VCaP (cell line): ENCODE measurements around the gene MYOM3.

Experiments
- H3K27ac ChIP-seq: fragments of 450-650 bp; 2 replicates; pipeline ENCODE4 v1.5.1; 2017
- TF ChIP-seq, protein P1 (sequence below): fragments of 450-650 bp; conservative IDR thresholded peaks from 2 replicates; pipeline ENCODE4 v1.5.1; 2017; ENCODE audit warnings: mild to moderate bottlenecking, moderate library complexity

The MYOM3 gene

DNA sequence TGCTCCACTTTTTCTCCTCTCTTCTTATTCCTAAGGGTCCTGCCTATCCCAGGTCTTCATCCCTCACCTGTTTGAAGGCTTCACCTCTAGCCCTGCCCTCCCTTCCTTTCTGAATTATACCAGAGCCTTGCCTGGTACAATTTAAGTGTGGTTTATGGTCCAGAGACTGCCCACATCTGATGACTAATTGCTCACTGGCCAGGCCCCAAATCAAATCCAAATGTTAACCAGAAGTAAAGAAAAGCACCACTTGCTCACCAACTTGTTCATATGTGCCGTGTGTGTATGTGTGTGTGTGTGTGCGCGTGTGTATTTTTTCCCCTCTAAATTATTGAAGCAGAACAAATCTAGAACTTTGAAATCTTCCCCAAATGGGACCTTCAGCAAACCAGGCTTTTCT, 26.4 kb downstream of the MYOM3 start:
- H3K27ac ChIP-seq = no peak overlapping the region
- TF ChIP-seq, protein P1, sequence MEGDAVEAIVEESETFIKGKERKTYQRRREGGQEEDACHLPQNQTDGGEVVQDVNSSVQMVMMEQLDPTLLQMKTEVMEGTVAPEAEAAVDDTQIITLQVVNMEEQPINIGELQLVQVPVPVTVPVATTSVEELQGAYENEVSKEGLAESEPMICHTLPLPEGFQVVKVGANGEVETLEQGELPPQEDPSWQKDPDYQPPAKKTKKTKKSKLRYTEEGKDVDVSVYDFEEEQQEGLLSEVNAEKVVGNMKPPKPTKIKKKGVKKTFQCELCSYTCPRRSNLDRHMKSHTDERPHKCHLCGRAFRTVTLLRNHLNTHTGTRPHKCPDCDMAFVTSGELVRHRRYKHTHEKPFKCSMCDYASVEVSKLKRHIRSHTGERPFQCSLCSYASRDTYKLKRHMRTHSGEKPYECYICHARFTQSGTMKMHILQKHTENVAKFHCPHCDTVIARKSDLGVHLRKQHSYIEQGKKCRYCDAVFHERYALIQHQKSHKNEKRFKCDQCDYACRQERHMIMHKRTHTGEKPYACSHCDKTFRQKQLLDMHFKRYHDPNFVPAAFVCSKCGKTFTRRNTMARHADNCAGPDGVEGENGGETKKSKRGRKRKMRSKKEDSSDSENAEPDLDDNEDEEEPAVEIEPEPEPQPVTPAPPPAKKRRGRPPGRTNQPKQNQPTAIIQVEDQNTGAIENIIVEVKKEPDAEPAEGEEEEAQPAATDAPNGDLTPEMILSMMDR = no peak

DNA sequence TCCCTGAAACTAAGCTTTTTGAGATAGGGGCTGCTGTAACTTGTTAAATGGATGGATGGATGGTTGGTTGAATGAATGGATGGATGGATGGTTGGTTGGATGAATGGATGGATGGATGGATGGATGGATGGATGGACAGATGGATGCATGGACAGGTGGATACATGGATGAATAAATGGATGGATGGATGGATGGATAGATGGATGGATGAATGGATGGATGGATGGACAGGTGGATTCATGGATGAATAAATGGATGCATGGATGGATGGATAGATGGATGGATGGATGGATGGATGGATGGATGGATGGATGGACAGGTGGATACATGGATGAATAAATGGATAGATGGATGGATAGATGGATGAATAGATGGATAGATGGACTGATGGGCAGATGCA, 26.9 kb downstream of the MYOM3 start:
- TF ChIP-seq, protein P1 = no peak

GRCh38 chr1:24084050-24084449, 27.9 kb downstream of the MYOM3 start:
- H3K27ac ChIP-seq = no peak overlapping the region
- TF ChIP-seq, protein P1 = no peak

More for the DNA sequence above, 26.9 kb downstream of the MYOM3 start:
- no peak overlapping the region for H3K27ac ChIP-seq

GRCh38 chr1:24082372-24082771, 29.6 kb downstream of the MYOM3 start:
- H3K27ac ChIP-seq = no peak overlapping the region
- TF ChIP-seq, protein P1 = no peak

GRCh38 chr1:24081190-24081589, 30.7 kb downstream of the MYOM3 start:
- no peak overlapping the region for H3K27ac ChIP-seq
- TF ChIP-seq, protein P1 = no peak

DNA sequence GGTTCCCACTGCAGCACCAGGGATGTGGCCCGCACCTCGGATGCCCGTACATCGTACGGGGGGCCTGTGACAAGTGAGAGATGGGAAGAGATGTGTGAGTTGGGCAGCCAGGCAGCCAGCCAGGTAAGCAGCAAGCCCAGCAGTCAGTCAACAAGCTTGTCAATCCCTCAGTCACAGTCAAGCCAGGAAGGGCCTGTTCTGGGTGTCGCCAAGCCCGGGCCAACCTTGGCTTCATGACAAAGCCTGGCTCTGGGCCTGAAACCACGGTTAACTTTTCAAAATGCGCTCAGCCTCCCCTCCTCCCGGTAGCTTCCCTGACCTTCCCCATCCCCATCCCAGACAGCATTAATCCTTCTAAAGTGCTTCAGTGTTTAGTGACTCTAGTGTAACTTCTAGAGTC, 31.8 kb downstream of the MYOM3 start:
- H3K27ac ChIP-seq = no peak overlapping the region
- TF ChIP-seq, protein P1 = no peak

DNA sequence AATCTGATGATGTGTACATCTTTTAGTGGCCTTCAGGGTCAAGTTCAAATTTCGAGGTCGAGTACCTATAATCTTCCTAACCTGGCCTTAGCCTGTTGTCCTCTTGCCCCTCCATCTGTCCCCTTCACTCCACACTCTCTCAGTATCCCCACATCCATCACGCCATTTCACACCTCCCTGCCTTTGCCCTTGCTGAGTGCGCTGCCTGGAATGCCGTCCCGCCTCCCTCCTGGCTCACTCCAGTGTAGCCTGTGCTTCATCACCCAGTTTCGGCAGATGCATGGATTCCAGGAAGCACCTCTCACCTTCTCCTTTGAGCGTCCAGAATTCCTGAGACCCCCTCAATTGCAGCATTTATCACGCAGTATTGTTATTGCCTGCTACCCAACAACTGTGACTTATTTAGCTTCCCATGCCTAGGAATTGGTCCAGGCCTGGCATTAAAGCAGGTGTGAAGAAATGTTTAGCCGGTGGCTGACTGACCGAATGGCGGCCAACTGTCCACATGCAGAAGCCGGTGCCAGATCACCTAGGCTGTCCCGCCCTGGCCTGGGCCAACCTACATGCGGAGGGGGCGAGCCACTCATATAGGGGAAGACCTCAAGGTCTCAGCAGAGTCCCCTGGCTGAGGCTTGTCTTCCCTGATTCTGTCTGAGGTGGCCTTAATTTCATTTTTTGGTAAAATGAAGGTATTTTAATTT, 34.5 kb downstream of the MYOM3 start:
- TF ChIP-seq, protein P1 = no peak

More for the DNA sequence above, 34.5 kb downstream of the MYOM3 start:
- H3K27ac ChIP-seq = no peak overlapping the region
